ENCODE data around the gene APBA1.

The APBA1 gene

GRCh38 chr9:69499407-69499806 lies 172.8 kb downstream of the APBA1 start:
- ATAC-seq, result no peak
- TF ChIP-seq CREB5 (CRISPR knock-in tag; IDR thresholded peaks at IDR 0.05; ENCODE audit: low read depth) (no peak), TSHZ2 (CRISPR knock-in tag; IDR thresholded peaks at IDR 0.05) (no peak), BACH2 (CRISPR knock-in tag; IDR thresholded peaks at IDR 0.05; ENCODE audit: borderline replicate concordance) (no peak), TOX (CRISPR knock-in tag; IDR thresholded peaks at IDR 0.05; ENCODE audit: borderline replicate concordance) (no peak), SNAI2 (CRISPR knock-in tag; IDR thresholded peaks at IDR 0.05) (no peak), ZFP30 (CRISPR knock-in tag; IDR thresholded peaks at IDR 0.05) (no peak), CSRNP3 (CRISPR knock-in tag; IDR thresholded peaks at IDR 0.05) (no peak), OSR1 (CRISPR knock-in tag; IDR thresholded peaks at IDR 0.05) (no peak), PATZ1 (CRISPR knock-in tag; IDR thresholded peaks at IDR 0.05; ENCODE audit: borderline replicate concordance) (no peak), GLIS3 (CRISPR knock-in tag; IDR thresholded peaks at IDR 0.05) (no peak), ZNF8 (CRISPR knock-in tag; IDR thresholded peaks at IDR 0.05) (no peak)

- TF ChIP-seq BACH2 (CRISPR knock-in tag; IDR thresholded peaks at IDR 0.05; ENCODE audit: borderline replicate concordance), result no peak
- no peak for TF ChIP-seq OSR1 (CRISPR knock-in tag; IDR thresholded peaks at IDR 0.05)
- no peak for TF ChIP-seq RARB (CRISPR knock-in tag; IDR thresholded peaks at IDR 0.05)
- no peak for TF ChIP-seq ISL1 (CRISPR knock-in tag; IDR thresholded peaks at IDR 0.05)
- TF ChIP-seq CSRNP3 (CRISPR knock-in tag; IDR thresholded peaks at IDR 0.05), result no peak
- no peak for TF ChIP-seq CSDC2 (CRISPR knock-in tag; IDR thresholded peaks at IDR 0.05)
- TF ChIP-seq ESRRG (CRISPR knock-in tag; IDR thresholded peaks at IDR 0.05), result no peak
- TF ChIP-seq TOX (CRISPR knock-in tag; IDR thresholded peaks at IDR 0.05; ENCODE audit: borderline replicate concordance), result no peak
- no peak for TF ChIP-seq ZFP3 (CRISPR knock-in tag; IDR thresholded peaks at IDR 0.05)
- TF ChIP-seq ZFP30 (CRISPR knock-in tag; IDR thresholded peaks at IDR 0.05), result no peak
- TF ChIP-seq POU6F1 (CRISPR knock-in tag; IDR thresholded peaks at IDR 0.05; ENCODE audit: borderline replicate concordance, low read depth), result no peak
- no peak for TF ChIP-seq TSHZ2 (CRISPR knock-in tag; IDR thresholded peaks at IDR 0.05)
- no peak for TF ChIP-seq GLIS3 (CRISPR knock-in tag; IDR thresholded peaks at IDR 0.05)
- TF ChIP-seq ZC3H10 (CRISPR knock-in tag; IDR thresholded peaks at IDR 0.05), result no peak
- TF ChIP-seq ZNF70 (CRISPR knock-in tag; IDR thresholded peaks at IDR 0.05), result no peak
- TF ChIP-seq SNAI2 (CRISPR knock-in tag; IDR thresholded peaks at IDR 0.05), result no peak
- TF ChIP-seq CREB5 (CRISPR knock-in tag; IDR thresholded peaks at IDR 0.05; ENCODE audit: low read depth), result no peak
- ATAC-seq, result no peak
Observed at GRCh38 chr9:69498470-69498869, 173.7 kb downstream of the APBA1 start.

Measured in SK-N-SH treated with all-trans-retinoic acid at 6 μM for 48 hours (cell line).